ENCODE results near the gene QRFP. TPM values are rescaled to one million over a fixed set of nuclear protein-coding genes. Genes with fewer than 3 reads are reported as not detected.

The QRFP gene
- polyA plus RNA-seq, 3 donors, result 0.18 to 0.60 (median 0.21) TPM

- no peak overlapping the region for H3K4me2 ChIP-seq (replicated peaks; ENCODE audit: extremely low read depth, low read length, poor library complexity, severe bottlenecking)
- H3K9me3 Mint-ChIP-seq, result no peaks in the 10 kb centered on the region
- peaks cover 35 to 82% of the 10 kb centered on the region in 2 donors for H3K36me3 ChIP-seq (replicated peaks in 1 of 2; ENCODE audit: control insufficient read depth in 1 of 2, insufficient read depth in 2 of 2, low read length in 2 of 2)
- no peaks in the 10 kb centered on the region for H3K4me1 ChIP-seq (ENCODE audit: control insufficient read depth in 1 of 2, insufficient read depth in 2 of 2, low read length in 2 of 2)
- no peak overlapping the region for H2AFZ ChIP-seq (ENCODE audit: insufficient read depth, low read depth, low read length, poor library complexity, severe bottlenecking)
- no peaks in the 10 kb centered on the region for H3K79me2 ChIP-seq (ENCODE audit: insufficient read depth, low read length)
- H3K4me3 Mint-ChIP-seq, result no peak overlapping the region
- TF ChIP-seq, protein P1, sequence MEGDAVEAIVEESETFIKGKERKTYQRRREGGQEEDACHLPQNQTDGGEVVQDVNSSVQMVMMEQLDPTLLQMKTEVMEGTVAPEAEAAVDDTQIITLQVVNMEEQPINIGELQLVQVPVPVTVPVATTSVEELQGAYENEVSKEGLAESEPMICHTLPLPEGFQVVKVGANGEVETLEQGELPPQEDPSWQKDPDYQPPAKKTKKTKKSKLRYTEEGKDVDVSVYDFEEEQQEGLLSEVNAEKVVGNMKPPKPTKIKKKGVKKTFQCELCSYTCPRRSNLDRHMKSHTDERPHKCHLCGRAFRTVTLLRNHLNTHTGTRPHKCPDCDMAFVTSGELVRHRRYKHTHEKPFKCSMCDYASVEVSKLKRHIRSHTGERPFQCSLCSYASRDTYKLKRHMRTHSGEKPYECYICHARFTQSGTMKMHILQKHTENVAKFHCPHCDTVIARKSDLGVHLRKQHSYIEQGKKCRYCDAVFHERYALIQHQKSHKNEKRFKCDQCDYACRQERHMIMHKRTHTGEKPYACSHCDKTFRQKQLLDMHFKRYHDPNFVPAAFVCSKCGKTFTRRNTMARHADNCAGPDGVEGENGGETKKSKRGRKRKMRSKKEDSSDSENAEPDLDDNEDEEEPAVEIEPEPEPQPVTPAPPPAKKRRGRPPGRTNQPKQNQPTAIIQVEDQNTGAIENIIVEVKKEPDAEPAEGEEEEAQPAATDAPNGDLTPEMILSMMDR (IDR thresholded peaks at IDR 0.05), result no peak
- H4K20me1 ChIP-seq (ENCODE audit: insufficient read depth, low read length), result peaks cover 3% of the 10 kb centered on the region
- intact Hi-C loops (cut with micrococcal nuclease), result no loop called here
- H3K9ac ChIP-seq (ENCODE audit: insufficient read depth, low read length, poor library complexity, severe bottlenecking), result no peak overlapping the region
- H3K9me3 ChIP-seq (replicated peaks in 1 of 2; ENCODE audit: control insufficient read depth in 1 of 2, insufficient read depth in 1 of 2, low read length in 2 of 2), result no peaks in the 10 kb centered on the region
- 95% methylated on average over 8 of the region's 9 CpGs for WGBS (ENCODE audit: insufficient coverage)
- peaks cover 57 to 65% of the 10 kb centered on the region in 2 donors for H3K36me3 Mint-ChIP-seq
- H3K27ac Mint-ChIP-seq, result no peak overlapping the region
- DNase-seq, result no peak
- H3K27me3 Mint-ChIP-seq (ENCODE audit: low read depth in 3 of 3), result no peaks in the 10 kb centered on the region
- H3K27ac ChIP-seq (ENCODE audit: low read depth in 1 of 2, low read length in 2 of 2), result no peak overlapping the region
- no peaks in the 10 kb centered on the region for H3K27me3 ChIP-seq (ENCODE audit: control insufficient read depth in 2 of 2, insufficient read depth in 2 of 2, low read length in 2 of 2)
- H3K4me1 Mint-ChIP-seq, result no peaks in the 10 kb centered on the region
- no peak overlapping the region for H3K4me3 ChIP-seq (replicated peaks in 1 of 3; ENCODE audit: low read depth in 2 of 3, low read length in 3 of 3)
These were observed 24.1 kb downstream of the QRFP start for GRCh38 chr9:130872508-130872907.

DNA sequence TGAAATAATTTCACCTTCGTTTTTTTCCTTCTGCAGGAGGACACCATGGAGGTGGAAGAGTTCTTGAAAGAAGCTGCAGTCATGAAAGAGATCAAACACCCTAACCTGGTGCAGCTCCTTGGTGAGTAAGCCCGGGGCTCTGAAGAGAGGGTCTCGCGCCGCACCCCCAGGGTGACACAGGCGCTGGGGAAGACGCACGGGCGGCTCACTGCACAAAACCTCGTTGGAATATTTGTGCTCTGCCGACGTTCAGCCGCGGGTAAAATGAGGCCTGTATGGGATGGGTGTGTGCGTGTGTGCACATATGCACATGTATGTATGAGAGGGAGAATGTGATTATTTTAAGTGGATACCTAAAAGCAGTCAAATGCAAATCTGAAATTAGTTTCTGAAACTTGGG is 24.5 kb downstream of the QRFP start:
- intact Hi-C loops (cut with micrococcal nuclease), result no loop called here
- TF ChIP-seq, protein P1 (IDR thresholded peaks at IDR 0.05), result no peak
- Histone ChIP-seq H3K27ac (ENCODE audit: low read depth in 1 of 2, low read length in 2 of 2) (no peak overlapping the region), H2AFZ (ENCODE audit: insufficient read depth, low read depth, low read length, poor library complexity, severe bottlenecking) (no peak overlapping the region), H3K79me2 (ENCODE audit: insufficient read depth, low read length) (no peaks in the 10 kb centered on the region), H3K9ac (ENCODE audit: insufficient read depth, low read length, poor library complexity, severe bottlenecking) (no peak overlapping the region), H3K4me2 (replicated peaks; ENCODE audit: extremely low read depth, low read length, poor library complexity, severe bottlenecking) (no peak overlapping the region), H3K4me3 (replicated peaks in 1 of 3; ENCODE audit: low read depth in 2 of 3, low read length in 3 of 3) (no peak overlapping the region), H4K20me1 (ENCODE audit: insufficient read depth, low read length) (peaks cover 3% of the 10 kb centered on the region), H3K9me3 (replicated peaks in 1 of 2; ENCODE audit: control insufficient read depth in 1 of 2, insufficient read depth in 1 of 2, low read length in 2 of 2) (no peaks in the 10 kb centered on the region), H3K27me3 (ENCODE audit: control insufficient read depth in 2 of 2, insufficient read depth in 2 of 2, low read length in 2 of 2) (no peaks in the 10 kb centered on the region), H3K4me1 (ENCODE audit: control insufficient read depth in 1 of 2, insufficient read depth in 2 of 2, low read length in 2 of 2) (no peaks in the 10 kb centered on the region), H3K36me3 (replicated peaks in 1 of 2; ENCODE audit: control insufficient read depth in 1 of 2, insufficient read depth in 2 of 2, low read length in 2 of 2) (peaks cover 35 to 82% of the 10 kb centered on the region in 2 donors)
- 94% methylated on average over 14 of the region's 15 CpGs for WGBS (ENCODE audit: insufficient coverage)
- Mint-ChIP-seq H3K4me1 (no peaks in the 10 kb centered on the region), H3K36me3 (peaks cover 56 to 63% of the 10 kb centered on the region in 2 donors), H3K27ac (no peak overlapping the region), H3K27me3 (ENCODE audit: low read depth in 3 of 3) (no peaks in the 10 kb centered on the region), H3K9me3 (no peaks in the 10 kb centered on the region), H3K4me3 (no peak overlapping the region)
- no peak for DNase-seq

Measured in CD14-positive monocyte (primary cell).